Esophagus squamous epithelium (tissue), 4 donors: ENCODE data around the gene BRINP3.

Source experiments
- CTCF ChIP-seq, 6 experiments: fragments of 450-650 bp in 4 of 6; fragments of 200-600 bp in 2 of 6; sonication (generic) in 2 of 6; IDR thresholded peaks; one replicate each; pipeline ENCODE4 v1.5.1; 2016 to 2019; ENCODE audit warnings: antibody characterized with exemption in 6 of 6, mild to moderate bottlenecking in 4 of 6, moderate library complexity in 4 of 6
- POLR2A ChIP-seq, 4 donors: fragments of 450-650 bp; IDR thresholded peaks; one replicate each; pipeline ENCODE4 v1.6.1; 2017; ENCODE audit warnings: antibody characterized with exemption in 4 of 4, mild to moderate bottlenecking in 4 of 4, moderate library complexity in 3 of 4

GRCh38 chr1:190511554-190511953, 33.9 kb upstream of the BRINP3 start:
- TF ChIP-seq CTCF (IDR thresholded peaks at IDR 0.05) (no peak), POLR2A (IDR thresholded peaks at IDR 0.05) (no peak)
